ENCODE results near the gene ABHD17B.

The ABHD17B gene

DNA sequence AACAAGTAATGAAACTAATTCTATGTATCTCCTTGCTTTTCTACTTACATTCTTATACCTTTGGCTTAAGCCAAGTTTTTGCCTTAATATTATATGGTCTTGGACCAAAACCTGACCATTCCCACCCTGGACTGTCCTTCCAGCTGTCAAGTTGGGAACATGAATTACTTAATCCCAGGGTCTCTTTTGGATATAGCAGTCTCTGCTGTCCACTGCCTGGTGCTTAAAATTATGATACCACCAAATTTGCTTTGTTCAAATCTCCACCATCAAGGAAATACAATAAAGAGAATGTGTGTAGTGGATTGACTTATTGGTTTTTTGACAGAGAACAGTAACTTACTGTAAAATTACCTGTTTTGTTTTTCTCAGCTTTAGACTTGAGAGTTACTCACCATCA lies 66.2 kb downstream of the ABHD17B start:
- in situ Hi-C loops (cut with HindIII; ENCODE audit: low pct_ligation_motif_present, low pct_unique_long_range_greater_than_20kb, low sequenced_read_pairs): no loop called here
- DNase-seq: no peak

DNA sequence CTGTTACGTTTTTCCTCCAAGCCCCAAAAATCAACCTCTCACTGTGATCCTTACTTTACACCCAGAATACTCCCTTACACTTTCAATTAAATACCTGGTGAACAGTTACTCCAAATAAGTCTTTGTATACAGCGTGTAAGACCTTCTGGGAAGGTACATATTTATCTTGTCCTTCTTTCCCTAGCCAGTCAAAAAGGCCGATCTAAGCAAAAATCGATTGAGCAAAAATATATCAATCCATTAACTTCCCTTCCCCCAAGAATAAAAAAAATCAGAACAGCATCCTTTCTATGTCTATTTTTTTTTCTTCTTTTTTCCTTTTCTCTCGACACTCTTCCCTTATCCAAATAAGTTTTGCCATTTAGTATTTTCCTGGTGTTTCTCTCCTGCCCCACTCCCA lies 71.3 kb downstream of the ABHD17B start:
- in situ Hi-C loops (cut with HindIII; ENCODE audit: low pct_ligation_motif_present, low pct_unique_long_range_greater_than_20kb, low sequenced_read_pairs): no loop called here
- DNase-seq: no peak

DNA sequence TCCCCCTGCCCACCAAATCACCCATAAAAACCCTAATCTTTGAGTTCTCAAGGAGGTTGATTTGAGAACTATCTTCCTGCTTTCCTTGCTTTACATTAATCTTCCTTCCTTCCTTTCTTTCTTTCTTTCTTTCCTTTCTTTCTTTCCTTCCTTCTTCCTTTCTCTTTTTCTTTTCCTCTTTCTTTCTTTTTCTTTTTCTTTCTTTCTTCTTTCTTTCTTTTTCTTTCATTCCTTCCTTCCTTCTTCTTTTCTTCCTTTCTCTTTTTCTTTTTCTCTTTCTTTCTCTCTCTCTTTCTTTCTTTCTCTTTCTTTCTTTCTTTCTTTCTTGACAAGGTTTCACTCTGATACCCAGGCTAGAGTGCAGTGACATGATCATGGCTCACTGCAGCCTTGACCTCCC lies 75.4 kb downstream of the ABHD17B start:
- DNase-seq: no peak
- in situ Hi-C loops (cut with HindIII; ENCODE audit: low pct_ligation_motif_present, low pct_unique_long_range_greater_than_20kb, low sequenced_read_pairs): no loop called here

DNA sequence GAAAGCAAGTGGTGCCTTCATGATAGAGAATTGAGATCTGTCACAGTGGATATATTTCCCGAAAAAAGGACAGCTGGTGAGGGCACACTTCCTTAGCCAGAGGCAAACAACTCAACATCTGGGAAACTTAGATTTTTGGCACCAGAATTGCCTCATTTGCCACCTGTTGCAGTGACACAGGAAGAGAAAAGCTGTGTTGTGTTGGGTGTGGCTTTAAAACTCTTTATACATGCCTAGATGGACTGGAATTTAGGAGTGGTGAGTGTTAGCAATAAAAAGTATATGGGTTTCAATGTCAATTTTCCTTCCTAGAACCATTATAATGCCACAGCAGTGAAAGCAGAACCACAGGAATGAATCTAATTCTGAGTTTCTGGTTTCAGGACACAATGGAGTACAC lies 80.1 kb downstream of the ABHD17B start:
- DNase-seq: no peak
- in situ Hi-C loops (cut with HindIII; ENCODE audit: low pct_ligation_motif_present, low pct_unique_long_range_greater_than_20kb, low sequenced_read_pairs): no loop called here

DNA sequence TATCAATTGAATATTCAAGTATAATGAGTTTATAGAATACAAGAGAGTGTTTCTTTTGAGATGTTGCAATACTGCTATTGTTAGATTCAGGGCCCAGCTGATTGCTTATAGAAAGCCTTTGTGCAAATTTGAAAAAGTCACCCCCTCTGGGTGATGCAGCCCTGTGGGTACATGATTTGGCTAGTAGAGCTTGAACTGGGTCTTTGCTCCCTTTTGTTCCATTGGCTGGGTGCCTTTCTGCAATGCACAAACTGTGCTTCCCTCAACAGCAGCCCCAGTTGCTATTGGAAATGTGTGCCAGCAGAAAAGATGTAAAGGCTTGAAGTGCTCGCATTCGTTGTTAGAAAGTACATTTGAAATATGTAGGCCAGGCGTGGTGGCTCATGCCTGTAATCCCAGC lies 80.8 kb downstream of the ABHD17B start:
- no peak for DNase-seq
- in situ Hi-C loops (cut with HindIII; ENCODE audit: low pct_ligation_motif_present, low pct_unique_long_range_greater_than_20kb, low sequenced_read_pairs): no loop called here

DNA sequence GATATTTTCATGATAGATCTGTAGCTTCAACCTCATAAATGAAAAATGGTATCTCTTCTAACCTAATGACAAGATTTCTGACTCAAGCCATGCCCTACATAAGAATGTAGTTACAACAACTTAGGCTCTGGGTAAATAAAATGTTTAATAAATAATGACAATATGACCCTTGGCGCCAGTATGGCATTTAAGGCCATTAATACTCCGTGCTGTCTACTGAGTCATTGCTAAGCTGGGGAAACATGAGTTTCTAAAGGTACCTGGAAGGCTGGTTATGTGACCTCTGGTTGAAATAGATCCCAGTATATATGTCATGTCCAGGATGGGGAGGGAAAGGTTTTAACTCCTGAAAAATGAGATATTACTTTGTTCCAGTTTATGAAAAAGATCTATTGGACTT lies 84.7 kb downstream of the ABHD17B start:
- in situ Hi-C loops (cut with HindIII; ENCODE audit: low pct_ligation_motif_present, low pct_unique_long_range_greater_than_20kb, low sequenced_read_pairs): no loop called here
- no peak for DNase-seq

DNA sequence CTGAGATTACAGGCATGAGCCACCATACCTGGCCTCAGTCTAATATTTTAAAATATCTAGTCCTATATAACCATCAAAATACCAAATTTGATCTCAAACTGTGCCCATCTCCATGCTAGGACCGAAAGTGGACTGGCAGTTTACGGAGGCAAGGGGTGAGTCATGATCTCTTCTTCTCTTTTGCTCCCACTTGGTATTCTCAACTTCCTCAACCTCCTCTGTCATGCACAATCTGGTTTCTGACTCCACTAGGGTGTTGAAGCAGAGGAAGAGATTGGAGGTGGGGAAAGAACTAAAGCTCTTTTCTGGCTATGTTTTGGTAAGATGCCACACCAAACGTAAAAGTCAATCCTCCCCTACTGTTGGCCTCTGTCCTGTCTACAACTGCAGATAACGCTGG lies 86.7 kb downstream of the ABHD17B start:
- in situ Hi-C loops (cut with HindIII; ENCODE audit: low pct_ligation_motif_present, low pct_unique_long_range_greater_than_20kb, low sequenced_read_pairs): no loop called here
- no peak for DNase-seq

DNA sequence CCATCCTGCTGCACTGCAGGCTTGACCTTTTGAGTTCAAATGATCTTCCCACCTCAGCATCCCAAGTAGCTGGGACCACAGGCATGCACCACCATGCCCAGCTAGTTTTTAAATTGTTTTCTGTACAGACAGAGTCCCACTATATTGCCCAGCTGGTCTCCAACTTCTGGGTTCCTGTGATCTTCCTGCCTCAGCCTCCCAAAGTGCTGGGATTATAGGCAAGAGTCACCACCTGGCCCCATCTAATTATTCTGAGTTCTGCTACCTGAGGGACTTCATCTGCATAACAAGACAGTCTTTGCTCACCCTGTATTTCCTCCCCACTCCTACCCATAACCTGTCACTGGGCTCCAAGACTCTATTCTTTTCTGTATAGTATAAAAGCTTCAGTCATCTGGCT lies 88.1 kb downstream of the ABHD17B start:
- in situ Hi-C loops (cut with HindIII; ENCODE audit: low pct_ligation_motif_present, low pct_unique_long_range_greater_than_20kb, low sequenced_read_pairs): no loop called here
- no peak for DNase-seq

DNA sequence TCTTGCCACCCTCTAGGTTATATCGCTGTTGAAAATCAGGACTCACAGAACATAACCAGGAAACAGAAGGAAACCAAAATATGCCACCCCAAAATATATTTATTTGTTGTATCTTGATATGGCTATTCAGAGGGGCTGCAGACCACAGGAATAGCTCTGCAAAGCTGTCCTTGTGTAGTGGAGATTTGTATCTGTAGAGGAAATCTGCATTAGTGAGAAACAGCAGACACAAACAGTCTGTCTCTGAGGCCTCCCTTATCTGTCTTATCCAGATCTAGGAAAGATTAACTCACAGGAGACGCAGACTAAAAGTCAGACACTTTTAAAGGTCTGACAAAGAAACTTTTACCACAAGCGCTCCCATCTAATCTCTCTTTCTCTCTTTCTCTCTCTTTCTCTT lies 88.5 kb downstream of the ABHD17B start:
- in situ Hi-C loops (cut with HindIII; ENCODE audit: low pct_ligation_motif_present, low pct_unique_long_range_greater_than_20kb, low sequenced_read_pairs): no loop called here
- DNase-seq: no peak

DNA sequence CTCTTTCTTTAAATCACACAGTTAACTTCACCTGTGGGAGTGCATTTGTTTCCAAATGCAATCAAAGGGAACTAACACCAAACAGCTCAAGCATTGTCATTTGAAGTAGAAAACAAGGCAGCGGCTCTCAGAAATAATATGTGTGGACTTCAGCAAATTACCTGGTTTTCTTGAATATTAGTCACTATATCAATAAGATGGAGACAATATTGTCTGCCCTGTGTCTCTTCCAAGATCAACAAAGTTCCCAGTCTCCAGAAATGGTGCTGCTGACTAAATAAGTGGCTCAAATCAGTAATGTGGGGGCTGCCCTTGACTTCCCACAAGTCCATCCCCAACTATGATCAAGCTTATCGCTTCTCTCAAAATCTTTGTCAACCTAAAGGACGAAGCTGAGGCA lies 89.6 kb downstream of the ABHD17B start:
- in situ Hi-C loops (cut with HindIII; ENCODE audit: low pct_ligation_motif_present, low pct_unique_long_range_greater_than_20kb, low sequenced_read_pairs): no loop called here
- no peak for DNase-seq

DNA sequence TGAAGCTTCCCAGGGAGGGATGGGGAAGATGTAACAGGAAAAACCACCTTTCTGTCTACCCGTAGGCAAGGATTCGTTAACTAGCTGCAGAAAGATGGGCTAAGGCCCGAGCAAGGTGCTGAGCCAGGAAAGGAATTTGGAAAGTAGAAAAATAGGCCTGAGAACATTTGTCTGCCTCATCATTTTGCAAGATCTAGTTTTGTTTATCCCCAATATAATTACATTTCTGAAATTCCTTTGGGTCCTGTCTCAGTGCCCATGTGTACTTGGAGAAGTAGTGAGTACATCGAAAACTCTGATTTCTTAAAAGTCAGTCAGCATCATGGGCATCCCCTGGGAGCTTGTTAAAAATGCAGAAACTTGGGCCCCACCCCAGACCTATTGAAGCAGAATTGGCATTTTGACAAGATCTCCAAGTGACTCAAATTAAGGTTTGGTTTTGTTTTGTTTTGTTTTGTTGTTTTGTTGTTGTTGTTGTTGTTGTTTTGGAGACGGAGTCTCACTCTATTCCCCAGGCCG lies 90.5 kb downstream of the ABHD17B start:
- in situ Hi-C loops (cut with HindIII; ENCODE audit: low pct_ligation_motif_present, low pct_unique_long_range_greater_than_20kb, low sequenced_read_pairs): no loop called here
- DNase-seq: no peak

DNA sequence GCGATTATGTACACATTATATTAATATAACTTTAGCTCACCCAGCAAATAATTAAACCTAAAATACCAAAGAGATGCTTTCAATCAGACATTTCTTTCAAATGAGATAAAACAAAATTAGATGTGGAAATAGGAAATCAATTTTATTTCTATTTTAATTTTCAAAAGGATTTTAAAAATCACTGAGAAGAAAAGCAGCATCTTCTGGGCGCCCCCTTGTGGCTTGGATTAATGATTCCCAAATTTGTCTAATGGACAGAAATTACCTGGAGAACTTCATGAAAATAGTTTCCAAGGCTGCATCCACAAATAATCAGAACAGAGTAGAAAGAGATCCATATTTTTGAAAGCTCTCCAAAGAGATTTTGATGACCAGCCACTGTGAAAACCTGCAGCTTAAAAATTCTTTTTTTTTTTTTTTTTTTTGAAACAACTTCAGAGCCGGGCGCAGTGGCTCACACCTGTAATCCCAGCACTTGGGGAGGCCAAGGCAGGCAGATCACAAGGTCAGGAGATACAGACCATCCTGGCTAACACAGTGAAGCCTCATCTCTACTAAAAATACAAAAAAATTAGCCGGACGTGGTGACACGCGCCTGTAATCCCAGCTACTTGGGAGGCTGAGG lies 91.8 kb downstream of the ABHD17B start:
- peak; percentile 41 for DNase-seq
- in situ Hi-C loops (cut with HindIII; ENCODE audit: low pct_ligation_motif_present, low pct_unique_long_range_greater_than_20kb, low sequenced_read_pairs): no loop called here

DNA sequence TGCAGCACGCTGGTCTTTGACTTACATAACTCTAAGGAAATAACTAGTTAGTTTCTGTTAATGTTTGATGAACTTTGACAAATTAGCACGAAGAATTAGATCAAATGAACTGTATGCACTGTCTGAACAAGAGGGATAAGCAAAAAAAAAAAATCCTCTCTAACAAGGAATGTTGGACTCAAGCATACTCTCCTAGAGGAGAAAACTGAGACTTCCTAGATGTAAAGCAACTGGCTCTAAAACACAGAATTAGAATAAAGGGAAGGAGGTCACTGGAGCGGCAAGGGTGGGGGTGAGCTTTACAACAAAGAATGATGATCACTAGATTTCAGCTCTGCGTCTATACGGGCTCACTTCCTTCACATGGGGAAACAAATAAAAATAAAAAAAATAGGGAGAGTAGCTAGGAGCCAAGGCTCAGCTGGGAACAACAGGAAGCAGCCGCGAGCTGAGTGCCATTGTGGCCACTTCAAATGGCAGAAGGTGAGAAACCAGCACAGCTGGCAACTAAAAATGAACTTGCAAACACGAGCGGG lies 94.0 kb downstream of the ABHD17B start:
- in situ Hi-C loops (cut with HindIII; ENCODE audit: low pct_ligation_motif_present, low pct_unique_long_range_greater_than_20kb, low sequenced_read_pairs): no loop called here
- DNase-seq: no peak

Measured in ACHN (cell line).